Measurements from ENCODE around the gene PPARA. TPM values are rescaled to one million over a fixed set of nuclear protein-coding genes. Genes with fewer than 3 reads are reported as not detected.

PPARA gene
- total RNA-seq, 2 donors from 2014 or later, result 15.4 to 18.6 TPM

GRCh38 chr22:46135611-46136485 is 14.5 kb upstream of the PPARA start:
- 93 to 95% methylated on average over 18 to 26 of the region's 26 CpGs for WGBS, 2 experiments (ENCODE audit: insufficient coverage in 1 of 2, insufficient read length in 1 of 2)
- H3K9ac ChIP-seq (ENCODE audit: extremely low read depth, low read length, poor library complexity, severe bottlenecking), result no peak overlapping the region
- no peak overlapping the region for H3K4me3 ChIP-seq (ENCODE audit: low read length)
- no peaks in the 10 kb centered on the region for H3K4me1 ChIP-seq (ENCODE audit: control insufficient read depth, insufficient read depth, low read length)
- DNase-seq, result no peak
- no peaks in the 10 kb centered on the region for H3K36me3 ChIP-seq (ENCODE audit: control insufficient read depth, insufficient read depth, low read length)
- no peak overlapping the region for H3K27ac ChIP-seq (ENCODE audit: low read depth, low read length)
- no peak overlapping the region for H3K27ac Mint-ChIP-seq
- H3K27me3 Mint-ChIP-seq (ENCODE audit: insufficient read depth), result no peaks in the 10 kb centered on the region
- H3K9me3 ChIP-seq (ENCODE audit: control insufficient read depth, low read length), result no peaks in the 10 kb centered on the region
- no peaks in the 10 kb centered on the region for H3K9me3 Mint-ChIP-seq
- H3K27me3 ChIP-seq (ENCODE audit: control insufficient read depth, insufficient read depth, low read length, poor library complexity, severe bottlenecking), result no peaks in the 10 kb centered on the region
- TF ChIP-seq, protein P1, sequence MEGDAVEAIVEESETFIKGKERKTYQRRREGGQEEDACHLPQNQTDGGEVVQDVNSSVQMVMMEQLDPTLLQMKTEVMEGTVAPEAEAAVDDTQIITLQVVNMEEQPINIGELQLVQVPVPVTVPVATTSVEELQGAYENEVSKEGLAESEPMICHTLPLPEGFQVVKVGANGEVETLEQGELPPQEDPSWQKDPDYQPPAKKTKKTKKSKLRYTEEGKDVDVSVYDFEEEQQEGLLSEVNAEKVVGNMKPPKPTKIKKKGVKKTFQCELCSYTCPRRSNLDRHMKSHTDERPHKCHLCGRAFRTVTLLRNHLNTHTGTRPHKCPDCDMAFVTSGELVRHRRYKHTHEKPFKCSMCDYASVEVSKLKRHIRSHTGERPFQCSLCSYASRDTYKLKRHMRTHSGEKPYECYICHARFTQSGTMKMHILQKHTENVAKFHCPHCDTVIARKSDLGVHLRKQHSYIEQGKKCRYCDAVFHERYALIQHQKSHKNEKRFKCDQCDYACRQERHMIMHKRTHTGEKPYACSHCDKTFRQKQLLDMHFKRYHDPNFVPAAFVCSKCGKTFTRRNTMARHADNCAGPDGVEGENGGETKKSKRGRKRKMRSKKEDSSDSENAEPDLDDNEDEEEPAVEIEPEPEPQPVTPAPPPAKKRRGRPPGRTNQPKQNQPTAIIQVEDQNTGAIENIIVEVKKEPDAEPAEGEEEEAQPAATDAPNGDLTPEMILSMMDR (conservative IDR thresholded peaks at IDR 0.05), result no peak
- no peaks in the 10 kb centered on the region for H3K36me3 Mint-ChIP-seq (ENCODE audit: low read depth)
- H3K4me1 Mint-ChIP-seq, result peaks cover 4% of the 10 kb centered on the region
- no peak overlapping the region for H3K4me3 Mint-ChIP-seq

DNA sequence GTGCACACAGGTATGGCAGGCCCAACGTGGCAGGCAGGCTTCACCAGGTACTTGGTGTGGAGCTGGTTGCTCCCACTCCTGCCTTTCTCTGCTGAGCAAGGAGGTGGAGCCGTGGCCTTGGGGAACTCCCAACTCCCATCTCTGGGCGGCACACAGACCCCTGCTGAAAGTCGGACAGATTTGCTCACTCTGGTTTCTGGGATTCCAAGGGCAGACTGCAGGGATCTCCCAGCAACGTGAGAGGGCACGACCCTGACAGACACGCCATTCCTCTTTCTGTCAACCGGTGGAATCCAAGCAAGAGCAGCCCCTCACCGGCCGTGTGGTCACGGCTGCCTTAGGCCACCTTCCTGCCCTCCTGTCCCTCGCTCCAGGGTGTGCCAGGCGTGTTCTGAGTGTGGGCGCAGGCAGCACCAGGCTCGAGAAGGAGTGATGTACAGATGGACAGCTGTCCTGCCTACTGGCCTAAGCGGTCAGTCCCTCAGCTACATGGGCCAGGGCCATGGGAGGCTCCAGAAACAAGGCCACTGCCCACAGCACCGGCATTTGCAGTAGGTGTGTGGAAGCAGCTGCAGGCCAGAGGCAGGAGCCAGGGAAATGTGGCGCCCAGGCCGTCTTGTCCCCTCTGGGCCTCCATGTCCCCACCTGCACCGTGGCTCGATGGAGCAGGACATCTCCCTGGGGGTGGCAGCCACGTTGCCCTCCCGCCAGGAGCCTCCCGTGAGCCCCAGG is 13.7 kb upstream of the PPARA start:
- Mint-ChIP-seq H3K4me1 (peaks cover 10% of the 10 kb centered on the region), H3K9me3 (no peaks in the 10 kb centered on the region), H3K27ac (no peak overlapping the region), H3K27me3 (ENCODE audit: insufficient read depth) (no peaks in the 10 kb centered on the region), H3K36me3 (ENCODE audit: low read depth) (no peaks in the 10 kb centered on the region), H3K4me3 (no peak overlapping the region)
- WGBS, 2 experiments (ENCODE audit: insufficient coverage in 1 of 2, insufficient read length in 1 of 2), result 84 to 87% methylated on average over 13 to 24 of the region's 24 CpGs
- Histone ChIP-seq H3K27ac (ENCODE audit: low read depth, low read length) (no peak overlapping the region), H3K9me3 (ENCODE audit: control insufficient read depth, low read length) (no peaks in the 10 kb centered on the region), H3K4me3 (ENCODE audit: low read length) (no peak overlapping the region), H3K27me3 (ENCODE audit: control insufficient read depth, insufficient read depth, low read length, poor library complexity, severe bottlenecking) (no peaks in the 10 kb centered on the region), H3K9ac (ENCODE audit: extremely low read depth, low read length, poor library complexity, severe bottlenecking) (no peak overlapping the region), H3K36me3 (ENCODE audit: control insufficient read depth, insufficient read depth, low read length) (no peaks in the 10 kb centered on the region), H3K4me1 (ENCODE audit: control insufficient read depth, insufficient read depth, low read length) (no peaks in the 10 kb centered on the region)
- DNase-seq, result no peak
- TF ChIP-seq, protein P1 (conservative IDR thresholded peaks at IDR 0.05), result no peak

- Histone ChIP-seq H3K27ac (ENCODE audit: low read depth, low read length) (no peak overlapping the region), H3K27me3 (ENCODE audit: control insufficient read depth, insufficient read depth, low read length, poor library complexity, severe bottlenecking) (no peaks in the 10 kb centered on the region), H3K4me3 (ENCODE audit: low read length) (no peak overlapping the region), H3K9me3 (ENCODE audit: control insufficient read depth, low read length) (no peaks in the 10 kb centered on the region), H3K36me3 (ENCODE audit: control insufficient read depth, insufficient read depth, low read length) (no peaks in the 10 kb centered on the region), H3K9ac (ENCODE audit: extremely low read depth, low read length, poor library complexity, severe bottlenecking) (no peak overlapping the region), H3K4me1 (ENCODE audit: control insufficient read depth, insufficient read depth, low read length) (no peaks in the 10 kb centered on the region)
- Mint-ChIP-seq H3K36me3 (ENCODE audit: low read depth) (no peaks in the 10 kb centered on the region), H3K4me3 (no peak overlapping the region), H3K27ac (no peak overlapping the region), H3K4me1 (peaks cover 11% of the 10 kb centered on the region), H3K27me3 (ENCODE audit: insufficient read depth) (no peaks in the 10 kb centered on the region), H3K9me3 (no peaks in the 10 kb centered on the region)
- DNase-seq, result no peak
- TF ChIP-seq, protein P1 (conservative IDR thresholded peaks at IDR 0.05), result no peak
- WGBS, 2 experiments (ENCODE audit: insufficient coverage in 1 of 2, insufficient read length in 1 of 2), result 94 to 98% methylated on average over 7 to 14 of the region's 14 CpGs
These were observed 13.0 kb upstream of the PPARA start for GRCh38 chr22:46137218-46137766.
